Omental fat pad (tissue), 4 donors: ENCODE data around the gene SREBF1. TPM values are rescaled to one million over a fixed set of nuclear protein-coding genes. Genes with fewer than 3 reads are reported as not detected.

Experiments used
- ATAC-seq: fragments of 150-250 bp; one replicate; pipeline ENCODE4 v1.9.1; 2016; ENCODE audit warnings: mild to moderate bottlenecking, moderate library complexity; ENCODE audit not compliant: low FRiP score
- DNase-seq: peaks from one replicate; pipeline ENCODE4 v3.0.0-alpha.2; 2019; ENCODE audit warnings: low spot score
- total RNA-seq, 4 donors: library from RNA; depleted of rRNA; stranded (reverse); fragments of >200 nt; gene quantifications; one replicate each; pipeline ENCODE4 v1.1.0, GENCODE V29; 2016
- TF ChIP-seq, protein P1 (sequence below), 3 donors: fragments of 450-650 bp; IDR thresholded peaks; one replicate each; pipeline ENCODE4 v1.5.1; 2016 to 2017; ENCODE audit warnings: antibody characterized with exemption in 3 of 3, mild to moderate bottlenecking in 3 of 3, moderate library complexity in 2 of 3

The SREBF1 gene
- total RNA-seq, 4 donors from 2014 or later = 18.5 to 118 (median 31.2) TPM

DNA sequence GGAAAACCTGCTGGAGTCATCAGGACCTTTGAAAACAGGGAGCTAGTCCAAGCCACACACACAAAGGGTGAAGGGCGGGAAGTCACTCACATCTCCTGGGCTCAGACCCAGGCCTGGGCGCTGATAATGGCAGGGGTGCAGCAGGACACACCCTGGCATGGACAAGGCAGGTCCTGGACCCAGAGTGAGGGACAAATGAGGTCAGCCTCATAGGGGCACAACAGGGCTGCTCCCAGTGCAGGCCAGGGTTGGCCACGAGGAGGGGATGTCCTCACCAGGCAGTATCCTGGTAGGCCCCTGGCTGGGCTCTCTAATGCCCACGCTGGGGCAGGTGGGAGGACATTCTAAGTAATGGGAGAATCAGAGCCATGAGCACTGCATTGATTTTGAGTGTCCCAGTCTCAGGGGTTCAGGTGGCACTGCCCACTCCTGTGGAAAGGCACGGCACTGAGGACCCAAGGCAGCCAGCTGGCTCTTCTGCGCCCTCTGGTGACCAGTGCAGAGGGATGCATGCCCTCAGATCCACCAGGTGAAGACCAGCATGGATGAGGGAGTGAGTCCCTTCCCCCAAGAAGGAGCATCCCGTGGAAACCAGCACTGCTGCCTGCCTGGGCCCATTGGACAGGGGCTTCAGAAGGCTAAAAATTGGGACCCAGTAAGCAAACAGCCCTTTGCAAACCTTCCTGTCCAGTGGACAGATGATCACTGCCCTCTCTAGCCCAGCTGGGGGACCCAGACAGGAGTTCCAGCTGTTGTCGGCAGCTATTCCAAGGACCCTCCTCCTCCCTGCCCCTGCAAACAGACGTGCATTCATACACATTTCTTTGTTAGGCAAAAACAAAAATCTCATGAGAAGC, 23.4 kb upstream of the SREBF1 start:
- ATAC-seq (peak; percentile 72), DNase-seq (no peak)
- TF ChIP-seq, protein P1, sequence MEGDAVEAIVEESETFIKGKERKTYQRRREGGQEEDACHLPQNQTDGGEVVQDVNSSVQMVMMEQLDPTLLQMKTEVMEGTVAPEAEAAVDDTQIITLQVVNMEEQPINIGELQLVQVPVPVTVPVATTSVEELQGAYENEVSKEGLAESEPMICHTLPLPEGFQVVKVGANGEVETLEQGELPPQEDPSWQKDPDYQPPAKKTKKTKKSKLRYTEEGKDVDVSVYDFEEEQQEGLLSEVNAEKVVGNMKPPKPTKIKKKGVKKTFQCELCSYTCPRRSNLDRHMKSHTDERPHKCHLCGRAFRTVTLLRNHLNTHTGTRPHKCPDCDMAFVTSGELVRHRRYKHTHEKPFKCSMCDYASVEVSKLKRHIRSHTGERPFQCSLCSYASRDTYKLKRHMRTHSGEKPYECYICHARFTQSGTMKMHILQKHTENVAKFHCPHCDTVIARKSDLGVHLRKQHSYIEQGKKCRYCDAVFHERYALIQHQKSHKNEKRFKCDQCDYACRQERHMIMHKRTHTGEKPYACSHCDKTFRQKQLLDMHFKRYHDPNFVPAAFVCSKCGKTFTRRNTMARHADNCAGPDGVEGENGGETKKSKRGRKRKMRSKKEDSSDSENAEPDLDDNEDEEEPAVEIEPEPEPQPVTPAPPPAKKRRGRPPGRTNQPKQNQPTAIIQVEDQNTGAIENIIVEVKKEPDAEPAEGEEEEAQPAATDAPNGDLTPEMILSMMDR (IDR thresholded peaks at IDR 0.05) = peak in 2 of 3 donors; percentile 47 to 57

DNA sequence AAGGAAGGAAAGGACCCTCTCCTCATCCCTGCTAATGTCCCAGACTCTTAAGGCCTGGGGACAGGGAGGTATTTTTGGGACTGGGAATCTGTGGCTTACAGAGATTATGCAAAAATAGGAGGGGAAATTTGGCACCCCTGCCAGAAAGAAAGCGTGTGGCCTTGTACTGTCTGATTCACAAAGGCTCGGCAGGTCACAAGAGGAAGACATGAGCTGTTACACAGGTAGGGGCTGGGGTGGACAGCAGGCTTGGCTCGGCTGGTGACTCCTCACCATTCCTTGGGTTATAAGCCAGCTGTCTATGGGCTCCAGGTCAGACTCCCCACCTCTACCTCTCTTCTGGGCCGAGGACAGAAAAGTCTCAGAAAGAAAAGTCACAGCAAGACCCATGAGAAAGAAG, 20.7 kb upstream of the SREBF1 start:
- DNase-seq = no peak
- ATAC-seq = no peak
- TF ChIP-seq, protein P1 (IDR thresholded peaks at IDR 0.05) = no peak

- no peak for DNase-seq
- TF ChIP-seq, protein P1 (IDR thresholded peaks at IDR 0.05) = no peak
- no peak for ATAC-seq
Measured at GRCh38 chr17:17856386-17856785, 19.6 kb upstream of the SREBF1 start.

GRCh38 chr17:17855976-17856375, 19.2 kb upstream of the SREBF1 start:
- ATAC-seq = peak; percentile 46

DNA sequence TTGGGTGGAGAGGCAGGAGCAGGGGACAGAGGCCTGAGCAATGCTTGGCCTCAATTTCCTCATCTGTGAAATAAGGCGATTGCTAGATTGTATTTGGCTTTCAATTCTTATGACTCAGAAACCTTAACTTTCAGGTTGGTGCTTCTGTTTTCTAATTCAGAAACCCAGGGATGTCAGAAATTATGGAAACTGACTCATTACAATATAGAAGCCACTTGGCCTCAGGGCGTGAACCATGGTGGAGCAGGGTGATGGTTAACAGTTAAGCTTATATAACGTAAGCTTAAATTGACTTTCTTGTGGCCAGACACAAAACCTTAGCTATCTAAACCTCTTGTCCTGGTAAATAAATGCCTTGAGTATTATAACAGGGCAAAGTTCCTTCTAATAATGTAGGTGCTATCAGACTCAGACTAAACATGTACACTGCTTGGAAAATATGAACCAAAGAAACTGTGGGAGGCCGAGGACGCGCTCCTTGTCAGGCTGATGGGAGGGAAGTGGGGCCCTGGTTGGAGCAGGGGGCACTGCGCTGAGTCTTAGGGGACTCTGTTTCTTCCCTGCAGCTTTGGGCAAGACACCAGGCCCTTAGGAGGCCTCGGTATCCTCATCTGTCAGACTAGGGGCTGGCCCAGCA, 17.1 kb upstream of the SREBF1 start:
- DNase-seq (no peak), ATAC-seq (no peak)
- TF ChIP-seq, protein P1 (IDR thresholded peaks at IDR 0.05) = no peak

More at GRCh38 chr17:17855976-17856375, 19.2 kb upstream of the SREBF1 start:
- TF ChIP-seq, protein P1 (IDR thresholded peaks at IDR 0.05) = no peak
- no peak for DNase-seq

DNA sequence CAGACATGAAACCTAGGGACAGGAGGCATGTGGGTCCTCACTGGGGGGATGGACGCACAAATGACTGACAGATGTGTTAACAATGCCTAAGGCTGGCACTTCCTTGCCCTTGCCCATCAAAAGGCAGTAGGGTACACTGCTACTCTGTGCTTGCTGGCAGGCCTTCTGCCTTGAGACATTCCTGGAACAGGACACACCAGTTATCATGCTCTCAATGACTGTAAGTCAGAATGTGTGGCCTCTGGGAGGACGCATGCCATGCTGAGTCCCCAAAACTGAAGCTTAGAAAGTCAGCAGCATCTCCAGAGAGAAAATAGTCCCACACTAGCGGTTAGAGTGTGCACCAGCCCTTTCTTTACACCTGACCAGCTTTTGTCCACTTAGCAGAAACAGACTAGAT, 16.1 kb upstream of the SREBF1 start:
- DNase-seq = no peak
- TF ChIP-seq, protein P1 (IDR thresholded peaks at IDR 0.05) = no peak
- no peak for ATAC-seq
